K562 (cell line): Measurements from ENCODE around the gene GAS2L1. TPM values are rescaled to one million over a fixed set of nuclear protein-coding genes. Genes with fewer than 3 reads are reported as not detected.

ENCODE experiments used
- ATAC-seq: fragments of 200-7000 bp; cut with Tn5 transposase; 3 replicates; pipeline ENCODE4 v1.9.1; 2020; ENCODE audit warnings: moderate library complexity
- BruUV-seq: library from RNA; stranded (reverse); fragments of 400-500 nt; replicated peaks from 2 replicates; lab custom pipeline; 2021; lab: Mats Ljungman, UMichigan
- CTCF ChIA-PET: fragments of 300-600 bp; formaldehyde crosslinking; extraction: SDS; loops from one replicate; lab custom pipeline; 2021; ENCODE audit warnings: low intra/inter-chr PET ratio; lab: Yijun Ruan, JAX
- POLR2A ChIA-PET: fragments of 300-600, 350-650 bp; sonication (Branson Sonifier 250); formaldehyde crosslinking; extraction: SDS; loops from one replicate; lab custom pipeline; 2021; ENCODE audit warnings: antibody characterized with exemption, inconsistent platforms; lab: Yijun Ruan, JAX
- DNase-seq, 4 experiments: peaks; one replicate each; pipeline versions ENCODE4 v3.0.0 to v3.0.0-alpha.2; 2011 to 2018; ENCODE audit warnings: low spot score in 3 of 4, mixed read lengths in 3 of 4; ENCODE audit errors: extremely low read depth in 1 of 4
- FAIRE-seq: peaks from 2 replicates; lab custom pipeline; 2011; peaks lifted over from hg19 to GRCh38; lab: Jason Lieb, UNC
- H2AFZ ChIP-seq: 2 replicates; pipeline ENCODE4 v1.6.0; 2011; ENCODE audit warnings: low read depth, low read length, control low read depth, inconsistent platforms
- H3K27ac ChIP-seq: fragments of 200-600 bp; 3 replicates; pipeline ENCODE4 v1.8.0; 2011; ENCODE audit warnings: low read depth, mild to moderate bottlenecking, control low read depth, inconsistent platforms, low read length, moderate library complexity, mixed read lengths; ENCODE audit errors: extremely low read depth
- H3K27me3 ChIP-seq, 2 experiments: fragments of 300-600 bp in 1 of 2; 2 replicates in 1 of 2; 3 replicates in 1 of 2; pipeline versions ENCODE4 v1.6.0 to v1.8.0; 2011; ENCODE audit warnings: inconsistent platforms in 2 of 2, low read length in 2 of 2, mild to moderate bottlenecking in 1 of 2, mixed read lengths in 1 of 2, moderate library complexity in 1 of 2; ENCODE audit not compliant: control insufficient read depth in 2 of 2, insufficient read depth in 2 of 2
- H3K36me3 ChIP-seq: fragments of 300-600 bp; 3 replicates; pipeline ENCODE4 v1.8.0; 2011; ENCODE audit warnings: mild to moderate bottlenecking, low read length, inconsistent platforms; ENCODE audit not compliant: control insufficient read depth, insufficient read depth
- H3K4me1 ChIP-seq, 2 experiments: fragments of 200-600 bp in 1 of 2; replicated peaks in 1 of 2; 2 replicates in 1 of 2; 3 replicates in 1 of 2; pipeline versions ENCODE4 v1.5.1 to v1.8.0; 2011; ENCODE audit warnings: inconsistent platforms in 2 of 2, low read length in 2 of 2, mild to moderate bottlenecking in 1 of 2, mixed read lengths in 1 of 2, moderate library complexity in 1 of 2; ENCODE audit not compliant: control insufficient read depth in 2 of 2, insufficient read depth in 2 of 2
- H3K4me2 ChIP-seq: 2 replicates; pipeline ENCODE4 v1.6.1; 2011; ENCODE audit warnings: low read length, control low read depth, inconsistent platforms, mixed read lengths; ENCODE audit not compliant: insufficient read depth
- H3K4me3 ChIP-seq: fragments of 200-600 bp; sonication (generic), shearing (Covaris generic); 2 replicates; pipeline ENCODE4 v1.5.1; 2016; ENCODE audit warnings: control low read depth, inconsistent platforms
- H3K79me2 ChIP-seq: fragments of 200-600 bp; 3 replicates; pipeline ENCODE4 v1.8.0; 2011; ENCODE audit warnings: low read length, inconsistent platforms; ENCODE audit not compliant: control insufficient read depth, insufficient read depth
- H3K9ac ChIP-seq, 2 experiments: 2 replicates each; pipeline versions ENCODE4 v1.6.0 to v1.6.1; 2011; ENCODE audit warnings: low read depth in 2 of 2, low read length in 2 of 2, control low read depth in 1 of 2, inconsistent platforms in 1 of 2, mild to moderate bottlenecking in 1 of 2, mixed read lengths in 1 of 2; ENCODE audit not compliant: insufficient read depth in 1 of 2
- H3K9me1 ChIP-seq: one replicate; pipeline ENCODE4 v1.6.0; 2011; ENCODE audit warnings: inconsistent platforms, mild to moderate bottlenecking, low read length, moderate library complexity; ENCODE audit not compliant: control insufficient read depth, insufficient read depth
- H3K9me3 ChIP-seq: replicated peaks from 2 replicates; pipeline ENCODE4 v1.5.1; 2011; ENCODE audit warnings: low read depth, low read length, inconsistent platforms; ENCODE audit not compliant: control insufficient read depth, insufficient read depth
- H4K20me1 ChIP-seq: replicated peaks from 2 replicates; pipeline ENCODE4 v1.6.1; 2011; ENCODE audit warnings: low read length, inconsistent platforms, mixed read lengths; ENCODE audit not compliant: control insufficient read depth, insufficient read depth
- RUNX1 ChIP-seq: sonication (generic); IDR thresholded peaks from 2 replicates; pipeline ENCODE4 v1.6.1; 2016; ENCODE audit warnings: antibody characterized with exemption, low read depth
- SRSF7 ChIP-seq: fragments of 200-400 bp; formaldehyde crosslinking; optimal IDR thresholded peaks from 2 replicates; pipeline ENCODE3; 2017; ENCODE audit warnings: mild to moderate bottlenecking, low read depth, low read length
- ZC3H4 ChIP-seq: sonication (generic); formaldehyde crosslinking; IDR thresholded peaks from 2 replicates; pipeline ENCODE4 v1.9.0; 2021; ENCODE audit warnings: missing genetic modification reagents, borderline replicate concordance
- ZNF41 ChIP-seq: fragments of 250-450 bp; sonication (Bioruptor Pico); conservative IDR thresholded peaks from 2 replicates; pipeline ENCODE4 v1.4.0; 2020; ENCODE audit warnings: mild to moderate bottlenecking
- WGBS: fragments of 100-300 bp; shearing (Covaris generic); methylation state at CpG from one replicate; pipeline ENCODE4 v1.1.6; 2016; ENCODE audit warnings: low coverage, mixed read lengths; ENCODE audit not compliant: insufficient coverage; ENCODE audit errors: missing lambda C conversion rate; 5-methylcytosine and 5-hydroxymethylcytosine counted together
- in situ Hi-C: fragments of 300-500 bp; cut with MboI; formaldehyde crosslinking; loops from 4 replicates; pipeline ENCODE4 v1.15.0; 2018; ENCODE audit warnings: inconsistent platforms, mixed read lengths
- intact Hi-C: fragments of 100-400 bp; cut with micrococcal nuclease; formaldehyde crosslinking; loops from 2 replicates; pipeline ENCODE4 v1.14.2; 2022
- polyA plus RNA-seq, 8 experiments: library from polyadenylated mRNA; depleted of rRNA in 4 of 8; stranded (reverse) in 5 of 8; unstranded in 3 of 8; fragments of >200 nt; fragmentation: Nextera tagmentation in 2 of 8; fragmentation: Illumina TruSeq in 1 of 8; extraction: Ambion mirVana in 2 of 8; extraction: Trizol in 1 of 8; gene quantifications; 2 replicates each; pipeline versions ENCODE4 v1.2.1 to v1.2.3, GENCODE V29; 2011 to 2014; ENCODE audit warnings: inconsistent platforms in 1 of 8, missing spikeins in 1 of 8
- total RNA-seq, 7 experiments: library from RNA; depleted of rRNA in 6 of 7; stranded (reverse); fragments of >200 nt in 6 of 7; fragmentation: Illumina TruSeq in 2 of 7; extraction: Trizol in 2 of 7; gene quantifications; 2 replicates each; pipeline versions ENCODE4 v1.2.1 to v1.2.3, GENCODE V29; 2011 to 2021; ENCODE audit warnings: low replicate concordance in 1 of 7
- TF ChIP-seq, protein P1 (sequence below), 2 experiments: fragments of 450-650 bp in 1 of 2; IDR thresholded peaks; 2 replicates each; pipeline ENCODE4 v1.6.1; 2011 to 2017; ENCODE audit warnings: low read depth in 2 of 2, antibody characterized with exemption in 1 of 2, borderline replicate concordance in 1 of 2, low read length in 1 of 2, mild to moderate bottlenecking in 1 of 2, mixed read lengths in 1 of 2; ENCODE audit not compliant: control insufficient read depth in 1 of 2
- TF ChIP-seq, protein P2 (sequence below), 2 experiments: IDR thresholded peaks in 1 of 2; conservative IDR thresholded peaks in 1 of 2; 2 replicates each; pipeline ENCODE4 v1.6.1; 2016; ENCODE audit warnings: low read depth in 2 of 2, mild to moderate bottlenecking in 1 of 2, missing compliant biosample characterization in 1 of 2, missing genetic modification characterization in 1 of 2, moderate library complexity in 1 of 2

The GAS2L1 gene
- total and polyA plus RNA-seq, 9 of the 15 experiments (the other 6 are each of a cell fraction or from before 2014, with no cell fraction given), result 0.56 to 19.7 (median 3.2) TPM

DNA sequence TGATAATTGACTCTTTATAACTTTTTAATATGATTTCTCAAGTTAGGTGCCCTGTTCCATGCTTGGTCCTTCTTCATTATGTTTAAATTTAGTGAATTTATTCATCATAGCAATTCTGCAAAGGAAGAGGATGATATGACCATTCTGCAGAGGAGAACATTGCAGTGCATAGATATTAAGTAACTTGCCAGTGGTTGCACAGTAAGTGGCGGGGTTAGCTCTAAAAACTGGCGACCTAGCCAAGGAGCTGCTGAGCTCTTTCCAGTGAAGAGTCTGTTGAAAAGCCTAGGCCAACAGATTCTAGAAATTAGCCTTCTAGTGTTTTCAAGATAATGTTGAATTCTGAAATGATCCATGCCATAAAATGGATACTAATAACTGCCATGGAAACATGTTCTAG, 33.8 kb upstream of the GAS2L1 start:
- WGBS, result 100% methylated on average over 2 of the region's 2 CpGs
- TF ChIP-seq RUNX1 (no peak), ZNF41 (no peak), ZC3H4 (CRISPR knock-in tag) (no peak), SRSF7 (no peak)
- TF ChIP-seq, protein P1, sequence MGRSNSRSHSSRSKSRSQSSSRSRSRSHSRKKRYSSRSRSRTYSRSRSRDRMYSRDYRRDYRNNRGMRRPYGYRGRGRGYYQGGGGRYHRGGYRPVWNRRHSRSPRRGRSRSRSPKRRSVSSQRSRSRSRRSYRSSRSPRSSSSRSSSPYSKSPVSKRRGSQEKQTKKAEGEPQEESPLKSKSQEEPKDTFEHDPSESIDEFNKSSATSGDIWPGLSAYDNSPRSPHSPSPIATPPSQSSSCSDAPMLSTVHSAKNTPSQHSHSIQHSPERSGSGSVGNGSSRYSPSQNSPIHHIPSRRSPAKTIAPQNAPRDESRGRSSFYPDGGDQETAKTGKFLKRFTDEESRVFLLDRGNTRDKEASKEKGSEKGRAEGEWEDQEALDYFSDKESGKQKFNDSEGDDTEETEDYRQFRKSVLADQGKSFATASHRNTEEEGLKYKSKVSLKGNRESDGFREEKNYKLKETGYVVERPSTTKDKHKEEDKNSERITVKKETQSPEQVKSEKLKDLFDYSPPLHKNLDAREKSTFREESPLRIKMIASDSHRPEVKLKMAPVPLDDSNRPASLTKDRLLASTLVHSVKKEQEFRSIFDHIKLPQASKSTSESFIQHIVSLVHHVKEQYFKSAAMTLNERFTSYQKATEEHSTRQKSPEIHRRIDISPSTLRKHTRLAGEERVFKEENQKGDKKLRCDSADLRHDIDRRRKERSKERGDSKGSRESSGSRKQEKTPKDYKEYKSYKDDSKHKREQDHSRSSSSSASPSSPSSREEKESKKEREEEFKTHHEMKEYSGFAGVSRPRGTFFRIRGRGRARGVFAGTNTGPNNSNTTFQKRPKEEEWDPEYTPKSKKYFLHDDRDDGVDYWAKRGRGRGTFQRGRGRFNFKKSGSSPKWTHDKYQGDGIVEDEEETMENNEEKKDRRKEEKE (IDR thresholded peaks at IDR 0.05; ENCODE audit: borderline replicate concordance in 1 of 2, control insufficient read depth in 1 of 2, low read depth in 2 of 2, low read length in 1 of 2), result no peak
- TF ChIP-seq, protein P2, sequence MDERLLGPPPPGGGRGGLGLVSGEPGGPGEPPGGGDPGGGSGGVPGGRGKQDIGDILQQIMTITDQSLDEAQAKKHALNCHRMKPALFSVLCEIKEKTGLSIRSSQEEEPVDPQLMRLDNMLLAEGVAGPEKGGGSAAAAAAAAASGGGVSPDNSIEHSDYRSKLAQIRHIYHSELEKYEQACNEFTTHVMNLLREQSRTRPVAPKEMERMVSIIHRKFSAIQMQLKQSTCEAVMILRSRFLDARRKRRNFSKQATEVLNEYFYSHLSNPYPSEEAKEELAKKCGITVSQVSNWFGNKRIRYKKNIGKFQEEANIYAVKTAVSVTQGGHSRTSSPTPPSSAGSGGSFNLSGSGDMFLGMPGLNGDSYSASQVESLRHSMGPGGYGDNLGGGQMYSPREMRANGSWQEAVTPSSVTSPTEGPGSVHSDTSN (CRISPR knock-in tag; IDR thresholded peaks at IDR 0.05; ENCODE audit: low read depth), result no peak
- TF ChIP-seq, protein P2 (tag; conservative IDR thresholded peaks at IDR 0.05; ENCODE audit: low read depth), result no peak
- DNase-seq (no peak), FAIRE-seq (no peak), ATAC-seq (no peak)
- no peak overlapping the region for H3K4me3 ChIP-seq
- H3K36me3 ChIP-seq, result peaks cover 87% of the 10 kb centered on the region
- peaks cover 54% of the 10 kb centered on the region for H4K20me1 ChIP-seq
- CTCF ChIA-PET, result no interaction called here
- H3K9ac ChIP-seq, result no peak overlapping the region
- H3K9me1 ChIP-seq, result peaks cover 6% of the 10 kb centered on the region
- in situ Hi-C loops, result no loop called here
- no peaks in the 10 kb centered on the region for H3K27me3 ChIP-seq
- no peak overlapping the region for H2AFZ ChIP-seq
- intact Hi-C loops, result no loop called here
- no peaks in the 10 kb centered on the region for H3K9me3 ChIP-seq
- H3K4me2 ChIP-seq, result no peak overlapping the region
- H3K79me2 ChIP-seq, result peaks cover 100% of the 10 kb centered on the region
- H3K4me1 ChIP-seq, result peaks cover 5 to 25% of the 10 kb centered on the region in 2 experiments; a peak in 4 of 5 replicates
- POLR2A ChIA-PET, result interaction anchor here (0.6 kb wide), 1 partner anchor 22 kb away, joined by 3 read pairs; no protein-coding TSS in a partner anchor
- no peak overlapping the region for H3K27ac ChIP-seq
- BruUV-seq, result no TSS peak
